ENCODE results near the gene OR8S1.
"Not testable (repeated sequence)": the region's sequence is repeated elsewhere in the genome, so short reads cannot be mapped to it uniquely, and the experiment has no call there.

OR8S1 gene, protein sequence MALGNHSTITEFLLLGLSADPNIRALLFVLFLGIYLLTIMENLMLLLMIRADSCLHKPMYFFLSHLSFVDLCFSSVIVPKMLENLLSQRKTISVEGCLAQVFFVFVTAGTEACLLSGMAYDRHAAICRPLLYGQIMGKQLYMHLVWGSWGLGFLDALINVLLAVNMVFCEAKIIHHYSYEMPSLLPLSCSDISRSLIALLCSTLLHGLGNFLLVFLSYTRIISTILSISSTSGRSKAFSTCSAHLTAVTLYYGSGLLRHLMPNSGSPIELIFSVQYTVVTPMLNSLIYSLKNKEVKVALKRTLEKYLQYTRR

DNA sequence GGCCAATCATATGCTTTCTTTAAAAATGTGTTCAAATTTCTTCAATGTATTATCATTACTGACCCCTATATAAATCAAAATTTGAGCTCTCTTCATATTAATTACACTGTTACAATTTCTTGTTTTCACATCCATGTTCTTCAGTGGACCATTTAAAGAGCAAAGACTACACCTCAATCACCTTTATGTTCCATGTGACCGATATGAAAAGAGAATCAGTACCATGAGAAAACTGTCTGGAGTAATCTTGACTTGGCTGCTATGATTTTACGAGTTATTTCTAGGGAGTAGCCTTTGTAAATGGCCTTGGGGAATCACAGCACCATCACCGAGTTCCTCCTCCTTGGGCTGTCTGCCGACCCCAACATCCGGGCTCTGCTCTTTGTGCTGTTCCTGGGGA lies at the start of gene OR8S1:
Gene OR8S1 (plus strand): TSS at position 301 of the 400 bp plus-strand sequence. CDS start 0 bp downstream, at position 301.
- no peak for DNase-seq

DNA sequence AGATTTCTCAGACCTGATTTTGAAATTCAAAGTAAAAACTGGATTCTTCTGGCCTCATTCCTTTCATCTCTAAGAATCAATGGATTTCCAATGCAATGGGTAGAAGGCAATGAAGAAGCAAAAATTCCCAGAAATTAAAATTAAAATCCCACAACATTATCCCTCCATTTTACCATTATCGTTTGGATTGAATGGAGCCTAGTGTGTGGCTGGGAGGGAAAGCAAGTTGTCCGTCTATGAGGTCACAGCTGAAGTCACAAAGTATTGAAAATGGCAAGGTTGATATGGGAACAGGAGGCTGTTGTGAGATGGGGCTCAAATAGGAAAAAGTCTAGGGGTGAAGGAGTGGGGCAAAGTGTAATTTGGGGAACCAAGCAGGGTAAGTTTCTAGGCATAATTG lies 43.2 kb upstream of the OR8S1 start, which contains the start of gene C12orf54:
Gene C12orf54 (plus strand): TSS at position 301 of the 400 bp plus-strand sequence. CDS start 799 bp downstream, outside the sequence.
- no peak for DNase-seq

DNA sequence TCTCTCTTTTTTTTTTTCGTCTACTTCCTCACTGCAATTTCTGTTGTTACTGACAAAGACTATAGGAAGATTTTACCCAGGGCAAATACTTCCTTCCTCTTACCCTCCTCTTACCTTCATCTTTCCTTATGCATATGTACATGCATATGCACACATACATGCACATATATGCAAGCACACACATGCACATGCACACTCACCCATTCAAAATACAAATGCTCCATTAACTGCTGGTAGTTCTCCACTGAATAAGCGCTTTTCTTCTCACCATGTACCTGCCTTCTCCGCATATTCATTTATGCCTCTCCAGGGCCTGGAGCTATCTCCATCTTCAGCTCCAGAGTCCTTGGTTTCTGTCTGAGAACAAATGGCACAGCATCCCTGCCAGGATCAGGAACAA lies 42.5 kb upstream of the OR8S1 start:
- no peak for DNase-seq

DNA sequence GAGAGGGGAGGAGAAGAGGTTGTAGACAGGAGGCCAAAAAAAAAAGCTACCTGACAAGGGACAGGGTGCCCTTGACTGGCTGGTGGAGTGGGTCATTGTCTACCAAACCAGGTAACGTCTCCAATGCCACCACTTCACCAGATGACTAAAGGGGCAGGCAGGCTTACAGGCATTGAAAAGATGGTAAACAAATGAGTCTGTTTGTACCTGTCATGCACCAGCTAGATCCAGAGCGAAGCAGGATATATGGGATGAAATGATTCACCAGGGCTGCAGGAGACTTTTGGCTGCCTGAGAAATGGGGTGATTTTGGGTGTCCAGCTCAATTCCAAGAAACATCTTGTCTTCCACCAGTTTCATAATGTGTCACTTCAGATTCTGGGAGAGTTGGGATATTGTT lies 39.2 kb upstream of the OR8S1 start:
- no peak for DNase-seq

DNA sequence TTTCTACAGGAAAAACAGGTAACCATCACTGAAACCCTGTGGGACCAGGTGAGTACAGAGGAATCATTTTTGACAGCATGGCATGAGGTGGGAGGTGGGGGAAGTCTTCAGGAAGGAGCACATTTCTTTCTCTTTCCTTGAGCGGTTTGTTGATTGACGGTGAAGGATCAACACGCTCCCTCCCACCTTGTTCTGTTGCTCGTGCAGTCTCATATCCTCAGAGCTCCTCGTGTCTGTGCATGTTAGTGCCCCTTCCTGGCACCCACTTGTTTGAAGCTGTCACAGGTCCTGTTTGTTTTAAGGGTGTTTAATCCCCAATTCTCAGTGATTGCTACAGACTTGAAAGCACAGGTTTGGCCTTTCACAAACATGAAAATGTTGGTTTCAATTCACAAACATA lies 38.8 kb upstream of the OR8S1 start:
- DNase-seq: no peak

DNA sequence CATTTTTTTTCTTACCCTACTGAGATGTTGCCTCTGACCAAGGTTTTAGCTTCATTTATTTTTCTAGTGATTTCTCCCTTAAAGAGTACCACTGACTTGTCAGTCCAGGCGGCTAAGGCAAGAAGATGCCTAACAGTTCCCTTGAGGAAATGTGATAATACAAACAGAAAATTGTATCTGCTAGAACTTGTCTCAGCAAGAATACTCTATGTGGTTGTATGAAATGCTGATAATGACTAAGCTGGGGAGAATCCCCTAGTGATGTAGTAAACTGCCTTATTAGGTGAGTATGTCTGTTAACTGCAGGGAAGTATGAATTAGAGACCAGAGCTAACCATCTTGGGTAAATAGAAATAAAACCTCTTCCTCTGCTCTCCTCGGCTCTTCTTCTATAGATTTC lies 36.4 kb upstream of the OR8S1 start:
- DNase-seq: no peak

DNA sequence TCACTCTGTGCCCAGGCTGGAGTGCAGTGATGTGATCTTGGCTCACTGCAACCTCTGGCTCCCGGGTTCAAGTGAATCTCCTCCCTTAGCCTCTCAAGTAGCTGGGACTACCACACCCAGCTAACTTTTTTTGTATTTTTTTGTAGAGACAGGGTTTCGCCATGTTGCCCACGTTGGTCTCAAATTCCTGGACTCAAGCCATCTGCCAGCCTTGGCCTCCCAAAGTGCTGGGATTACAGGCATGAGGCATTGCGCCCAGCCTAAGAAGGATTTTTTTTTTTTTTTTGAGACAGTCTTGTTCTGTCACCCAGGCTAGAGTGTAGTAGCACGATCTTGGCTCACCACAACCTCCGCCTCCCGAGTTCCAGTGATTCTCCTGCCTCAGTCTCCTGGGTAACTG lies 36.0 kb upstream of the OR8S1 start:
- DNase-seq: not testable (repeated sequence)

DNA sequence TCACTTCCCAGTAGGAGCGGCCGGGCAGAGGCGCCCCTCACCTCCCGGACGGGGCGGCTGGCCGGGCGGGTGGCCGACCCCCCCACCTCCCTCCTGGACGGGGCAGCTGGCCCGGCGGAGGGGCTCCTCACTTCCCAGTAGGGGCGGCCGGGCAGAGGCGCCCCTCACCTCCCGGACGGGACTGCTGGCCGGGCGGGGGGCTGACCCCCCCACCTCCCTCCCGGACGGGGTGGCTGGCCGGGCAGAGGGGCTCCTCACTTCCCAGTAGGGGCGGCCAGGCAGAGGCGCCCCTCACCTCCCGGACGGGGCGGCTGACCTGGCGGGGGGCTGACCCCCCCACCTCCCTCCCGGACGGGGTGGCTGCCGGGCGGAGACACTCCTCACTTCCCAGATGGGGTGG lies 25.2 kb upstream of the OR8S1 start:
- not testable (repeated sequence) for DNase-seq

DNA sequence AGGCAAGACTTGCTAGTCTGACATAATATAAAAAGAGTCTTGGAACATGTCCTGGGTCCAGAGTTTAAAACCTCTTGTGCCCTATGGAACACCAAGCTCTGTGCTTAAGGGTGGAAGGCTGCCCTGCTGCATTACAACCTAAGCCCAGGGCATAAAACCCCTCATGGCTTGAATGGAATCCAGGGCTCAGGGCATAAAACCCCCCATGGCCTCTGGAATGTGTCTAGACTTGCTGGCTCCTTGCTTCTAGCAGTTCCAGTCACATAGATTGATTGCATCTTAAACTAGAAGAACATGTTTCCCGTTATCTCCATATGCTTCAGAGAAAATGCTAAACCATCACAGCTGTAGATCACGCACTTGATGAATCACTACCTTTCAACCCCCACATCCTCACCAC lies 18.6 kb upstream of the OR8S1 start:
- DNase-seq: not testable (repeated sequence)

DNA sequence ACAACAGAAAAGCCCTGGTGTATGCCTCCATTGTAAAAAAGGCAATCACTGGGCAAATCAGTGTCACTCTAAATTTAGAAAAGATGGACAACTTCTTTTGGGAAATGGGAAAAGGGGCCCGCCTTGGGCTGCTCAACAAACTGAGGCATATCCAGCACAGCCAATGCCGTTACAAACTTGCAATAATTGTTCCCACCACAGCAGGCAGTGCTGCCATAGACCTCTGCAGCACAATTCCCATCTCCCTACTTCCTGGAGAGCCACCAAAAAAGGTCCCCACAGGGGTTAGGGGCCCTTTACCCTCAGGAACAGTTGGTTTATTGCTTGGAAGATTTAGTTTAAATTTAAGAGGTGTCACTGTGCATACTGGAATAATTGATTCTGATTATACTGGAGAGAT lies 16.4 kb upstream of the OR8S1 start:
- no peak for DNase-seq

DNA sequence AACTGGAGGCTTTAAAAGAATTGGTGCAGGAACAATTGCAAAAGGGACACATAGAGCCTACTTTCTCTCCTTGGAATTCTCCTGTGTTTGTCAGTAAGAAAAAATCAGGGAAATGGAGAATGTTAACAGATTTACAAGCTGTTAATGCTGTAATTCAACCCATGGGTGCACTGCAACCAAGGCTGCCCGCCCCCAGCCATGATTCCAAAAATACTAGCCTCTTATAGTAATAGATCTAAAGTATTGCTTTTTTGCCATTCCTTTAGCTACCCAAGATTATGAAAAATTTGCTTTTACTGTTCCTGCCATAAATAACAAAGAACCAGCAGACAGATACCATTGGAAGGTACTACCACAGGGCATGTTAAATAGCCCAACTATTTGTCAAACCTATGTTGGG lies 15.3 kb upstream of the OR8S1 start:
- DNase-seq: no peak

DNA sequence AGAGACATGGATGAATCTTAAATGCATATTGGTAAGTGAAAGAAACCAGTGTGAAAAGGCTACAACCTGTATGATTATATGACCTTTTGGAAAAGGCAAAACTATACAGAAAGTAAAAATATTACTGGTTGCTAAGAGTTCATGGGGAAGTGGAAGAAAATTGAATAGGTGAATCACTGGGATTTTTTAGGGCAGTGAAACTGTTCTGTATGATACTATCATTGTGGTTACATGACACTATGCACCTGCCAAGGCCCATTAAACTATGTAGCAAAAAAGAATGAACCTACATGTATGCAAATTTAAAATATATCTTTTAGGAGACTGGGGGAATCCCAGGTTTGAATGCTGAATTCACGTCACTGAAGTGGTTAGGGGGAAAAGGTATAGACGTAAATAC lies 12.6 kb upstream of the OR8S1 start:
- no peak for DNase-seq

DNA sequence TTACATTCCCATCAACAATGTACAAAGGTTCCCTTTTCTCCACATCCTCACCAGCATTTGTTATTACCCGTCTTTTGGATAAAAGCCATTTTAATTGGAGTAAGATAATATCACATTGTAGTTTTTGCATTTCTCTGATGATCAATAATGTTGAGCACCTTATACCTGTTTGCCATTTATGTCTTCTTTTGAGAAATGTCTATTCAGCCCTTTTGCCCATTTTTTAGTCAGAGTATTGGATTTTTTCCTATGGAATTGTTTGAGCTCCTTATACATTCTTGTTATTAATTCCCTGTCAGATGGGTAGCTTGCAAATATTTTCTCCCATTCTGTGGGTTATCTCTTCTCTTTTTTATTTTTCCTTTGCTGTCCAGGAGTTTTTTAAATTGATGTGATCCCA lies 10.7 kb upstream of the OR8S1 start:
- no peak for DNase-seq

DNA sequence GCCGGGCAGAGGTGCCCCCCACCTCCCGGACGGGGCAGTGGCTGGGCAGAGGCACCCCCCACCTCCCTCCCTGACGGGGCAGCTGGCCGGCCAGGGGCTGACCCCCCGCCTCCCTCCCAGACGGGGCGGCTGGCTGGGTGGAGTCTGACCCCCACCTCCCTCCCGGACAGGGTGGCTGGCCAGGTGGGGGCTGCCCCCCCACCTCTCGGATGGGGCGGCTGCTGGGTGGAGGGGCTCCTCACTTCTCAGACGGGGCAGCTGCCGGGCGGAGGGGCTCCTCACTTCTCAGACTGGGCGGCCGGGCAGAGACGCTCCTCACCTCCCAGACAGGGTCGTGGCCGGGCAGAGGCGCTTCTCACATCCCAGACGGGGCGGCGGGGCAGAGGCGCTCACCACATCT lies 5.1 kb upstream of the OR8S1 start:
- not testable (repeated sequence) for DNase-seq

DNA sequence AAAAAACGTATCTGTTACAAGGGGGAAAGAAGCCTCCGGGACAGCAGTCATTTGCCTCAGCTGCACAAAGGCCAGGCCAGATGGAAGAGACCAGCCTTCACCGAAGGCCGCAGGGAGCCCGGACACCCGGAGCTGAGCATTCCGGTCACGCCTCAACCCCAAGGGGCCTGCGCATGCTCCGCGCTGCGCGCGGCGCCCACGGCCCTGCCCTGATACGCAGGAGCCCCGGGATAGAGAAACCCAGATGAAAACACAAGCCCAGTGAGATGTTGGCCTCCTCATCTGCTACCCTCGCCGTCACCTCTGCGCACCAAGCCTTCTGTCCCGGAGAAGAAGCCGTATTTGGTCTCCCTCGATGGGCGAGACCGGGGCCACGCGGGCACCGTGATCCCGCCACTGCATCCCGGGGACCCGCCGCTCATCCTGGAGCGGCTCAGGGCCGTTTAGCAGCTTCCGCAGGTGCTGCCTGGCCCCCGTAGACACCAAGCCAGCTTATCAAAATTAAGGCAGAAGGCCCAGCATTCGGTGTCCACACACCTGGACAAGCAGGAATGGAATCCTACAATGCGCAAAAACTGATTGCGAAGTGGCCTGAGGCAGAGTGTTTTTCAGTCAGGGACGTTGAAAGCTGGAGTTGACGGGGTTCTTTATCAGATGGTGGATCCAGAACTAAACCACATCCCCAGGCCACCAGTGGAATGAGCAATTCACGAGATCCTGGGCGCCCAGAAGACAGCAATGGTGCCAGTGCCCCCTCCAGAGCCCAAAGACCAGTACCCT lies 2.6 kb downstream of the OR8S1 start:
- no peak for DNase-seq

DNA sequence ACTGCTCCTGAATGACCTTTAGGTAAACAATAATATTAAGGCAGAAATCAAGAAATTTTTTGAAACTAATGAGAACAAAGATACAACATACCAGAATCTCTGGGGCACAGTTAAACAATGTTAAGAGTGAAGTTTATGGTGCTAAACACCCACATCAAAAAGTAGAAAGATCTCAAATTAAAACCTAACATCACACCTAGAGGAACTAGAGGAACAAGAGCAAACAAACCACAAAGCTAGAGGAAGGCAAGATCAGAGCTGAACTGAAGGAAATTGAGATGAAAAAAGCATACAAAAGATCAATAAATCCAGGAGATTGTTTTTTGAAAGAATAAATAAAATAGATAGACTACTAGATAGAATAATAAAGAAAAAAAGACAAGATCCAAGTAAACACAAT lies 7.2 kb downstream of the OR8S1 start:
- no peak for DNase-seq

DNA sequence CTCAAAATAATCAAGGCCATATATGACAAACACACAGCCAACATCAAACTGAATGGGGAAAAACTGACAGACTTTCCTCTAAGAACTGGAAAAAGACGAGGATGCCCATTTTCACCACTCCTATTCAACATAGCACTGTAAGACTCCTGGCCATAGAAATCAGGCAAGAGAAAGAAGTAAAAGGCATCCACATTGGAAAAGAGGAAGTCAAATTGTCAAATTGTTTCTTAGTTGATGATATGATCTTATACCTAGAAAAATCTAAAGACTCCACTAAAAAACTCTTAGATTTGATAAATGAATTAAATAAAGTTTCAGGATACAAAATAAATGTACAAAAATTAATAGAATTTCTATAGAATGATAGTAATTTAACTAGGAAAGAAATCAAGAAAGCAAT lies 11.2 kb downstream of the OR8S1 start:
- DNase-seq: no peak

DNA sequence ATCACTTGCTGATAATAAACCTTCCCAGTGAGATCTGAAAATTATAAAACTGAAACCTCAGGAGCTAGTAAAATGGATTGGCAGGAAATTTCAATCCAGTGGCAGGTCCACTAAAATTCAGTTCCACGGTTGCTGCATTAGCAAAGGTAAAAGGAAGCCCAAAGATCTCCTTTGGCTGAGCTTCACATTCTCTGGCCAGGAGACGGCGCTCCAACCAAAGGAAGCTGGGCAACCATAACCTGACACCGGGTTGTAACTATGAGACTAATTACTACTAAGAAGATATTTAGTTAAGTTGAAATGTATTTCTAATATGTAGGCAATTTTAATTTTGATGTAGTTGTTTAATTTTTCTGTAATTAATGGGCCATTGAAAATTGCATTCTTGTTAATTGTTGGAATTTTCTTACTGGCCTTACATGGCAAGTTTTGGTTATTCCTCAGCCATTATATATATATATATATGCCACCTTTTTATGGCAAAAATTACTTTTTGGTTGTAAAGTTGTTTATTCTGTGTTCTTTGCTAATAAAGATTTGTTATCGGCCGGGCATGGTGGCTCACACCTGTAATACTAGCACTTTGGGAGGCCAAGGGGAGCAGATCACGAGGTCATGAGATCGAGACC lies 17.0 kb downstream of the OR8S1 start:
- no peak for DNase-seq

DNA sequence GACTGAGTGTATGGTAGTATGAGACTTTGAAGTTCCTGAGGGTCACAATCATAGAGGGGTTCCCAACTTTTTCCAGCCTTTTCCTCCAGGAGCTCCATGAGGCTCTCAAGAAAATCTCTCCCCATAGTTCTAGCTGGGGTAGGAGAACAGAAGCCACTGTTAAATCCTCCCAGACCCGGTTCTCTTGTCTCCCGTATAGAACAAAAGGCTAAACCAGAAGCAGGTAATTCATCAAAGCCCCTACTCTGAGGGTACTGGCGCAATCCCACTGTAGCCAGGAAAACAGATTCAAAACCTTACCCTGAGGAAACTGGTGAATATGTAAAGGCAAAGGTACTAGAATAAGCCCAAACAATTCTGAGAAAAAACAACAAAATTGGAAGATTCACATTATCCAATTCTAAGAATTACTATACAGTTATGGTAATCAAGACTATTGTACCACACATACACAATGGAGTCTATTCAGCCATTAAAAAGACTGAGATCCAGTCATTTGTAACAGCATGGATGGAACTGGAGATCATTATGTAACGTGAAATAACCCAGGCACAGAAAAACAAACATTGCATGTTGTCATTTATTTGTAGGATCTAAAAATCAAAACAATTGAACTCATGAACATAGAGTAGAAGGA lies 20.5 kb downstream of the OR8S1 start:
- DNase-seq: no peak

DNA sequence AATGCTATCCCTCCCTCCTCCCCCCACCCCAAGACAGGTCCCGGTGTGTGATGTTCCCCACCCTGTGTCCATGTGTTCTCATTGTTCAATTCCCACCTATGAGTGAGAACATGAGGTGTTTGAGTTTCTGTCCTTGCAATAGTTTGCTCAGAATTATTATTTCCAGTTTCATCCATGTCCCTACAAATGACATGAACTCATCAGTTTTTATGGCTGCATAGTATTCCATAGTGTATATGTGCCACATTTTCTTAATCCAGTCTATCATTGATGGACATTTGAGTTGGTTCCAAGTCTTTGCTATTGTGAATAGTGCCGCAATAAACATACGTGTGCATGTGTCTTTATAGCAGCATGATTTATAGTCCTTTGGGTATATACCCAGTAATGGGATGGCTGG lies 21.6 kb downstream of the OR8S1 start:
- not testable (repeated sequence) for DNase-seq

DNA sequence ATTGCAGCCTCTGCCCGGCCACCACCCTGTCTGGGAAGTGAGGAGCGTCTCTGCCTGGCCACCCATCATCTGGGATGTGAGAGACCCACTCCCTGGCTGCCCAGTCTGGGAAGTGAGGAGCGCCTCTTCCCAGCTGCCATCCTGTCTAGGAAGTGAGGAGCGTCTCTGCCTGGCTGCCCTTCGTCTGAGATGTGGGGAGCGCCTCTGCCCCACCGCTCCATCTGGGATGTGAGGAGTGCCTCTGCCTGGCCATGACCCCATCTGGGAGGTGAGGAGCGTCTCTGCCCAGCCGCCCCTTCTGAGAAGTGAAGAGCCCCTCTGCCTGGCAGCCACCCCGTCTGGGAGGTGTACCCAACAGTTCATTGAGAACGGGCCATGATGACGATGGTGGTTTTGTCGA lies 26.2 kb downstream of the OR8S1 start:
- not testable (repeated sequence) for DNase-seq

DNA sequence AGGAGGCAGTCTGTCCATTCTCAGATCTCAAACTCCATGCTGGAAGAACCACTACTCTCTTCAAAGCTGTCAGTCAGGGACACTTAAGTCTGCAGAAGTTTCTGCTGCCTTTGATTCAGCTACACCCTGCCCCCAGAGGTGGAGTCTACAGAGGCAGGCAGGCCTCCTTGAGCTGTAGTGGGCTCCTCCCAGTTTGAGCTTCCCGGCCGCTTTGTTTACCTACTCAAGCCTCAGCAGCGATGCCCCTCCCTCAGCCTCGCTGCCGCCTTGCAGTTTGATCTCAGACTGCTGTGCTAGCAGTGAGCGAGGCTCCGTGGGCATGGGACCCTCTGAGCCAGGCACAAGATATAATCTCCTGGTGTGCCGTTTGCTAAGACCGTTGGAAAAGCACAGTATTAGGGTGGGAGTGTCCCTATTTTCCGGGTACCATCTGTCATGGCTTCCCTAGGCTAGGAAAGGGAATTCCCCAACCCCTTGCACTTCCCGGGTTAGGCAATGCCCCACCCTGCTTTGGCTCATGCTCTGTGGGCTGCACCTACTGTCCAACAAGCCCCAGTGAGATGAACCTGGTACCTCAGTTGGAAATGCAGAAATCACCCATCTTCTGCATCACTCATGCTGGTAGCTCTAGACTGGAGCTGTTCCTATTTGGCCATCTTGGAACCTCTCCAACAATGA lies 28.4 kb downstream of the OR8S1 start:
- DNase-seq: not testable (repeated sequence)

DNA sequence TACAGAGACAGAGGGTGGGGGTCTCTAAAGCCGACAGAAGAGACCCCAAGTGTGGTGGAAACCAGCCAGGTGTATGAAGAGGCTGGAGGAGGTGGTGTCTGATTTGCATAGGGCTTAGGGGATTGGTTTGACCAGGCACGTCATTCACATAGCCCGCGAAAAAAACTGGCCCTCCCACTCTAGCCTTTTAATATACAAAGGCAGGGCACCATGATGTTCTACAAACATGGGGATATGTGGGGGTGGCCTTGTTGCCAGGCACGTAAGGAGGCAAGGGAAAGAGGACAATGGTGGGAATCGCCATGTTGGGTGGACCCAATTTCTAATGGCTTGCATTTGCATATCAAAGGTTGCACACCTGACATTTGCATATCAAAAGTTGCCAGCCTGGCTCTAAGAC lies 31.2 kb downstream of the OR8S1 start:
- no peak for DNase-seq

All from bone marrow (tissue), 2 donors.